CD4-positive, alpha-beta T cell treated with Interleukin-17A for 1 hour (primary cell): ENCODE measurements around the gene FAM163A.
A peak's percentile ranks its signal among the peaks of the same experiment; 100 is the strongest.
"Not testable (repeated sequence)": the region's sequence is repeated elsewhere in the genome, so short reads cannot be mapped to it uniquely, and the experiment has no call there.

ENCODE experiments used
- DNase-seq: peaks from one replicate; pipeline ENCODE4 v3.0.0-alpha.2; 2020

Gene FAM163A

GRCh38 chr1:179742717-179743678 lies at the start of gene FAM163A:
FAM163A (plus strand) TSS chr1:179743291; CDS start chr1:179813098, 69,807 bp downstream.
- DNase-seq: no peak

- DNase-seq: not testable (repeated sequence)
These were observed 48.6 kb upstream of the FAM163A start for GRCh38 chr1:179694530-179694929.

- no peak for DNase-seq
These were observed 40.0 kb upstream of the FAM163A start for GRCh38 chr1:179702946-179703539.

- peak; percentile 70 for DNase-seq
These were observed 36.7 kb upstream of the FAM163A start for GRCh38 chr1:179706339-179706941.

GRCh38 chr1:179707406-179707805 lies 35.7 kb upstream of the FAM163A start:
- no peak for DNase-seq

GRCh38 chr1:179708434-179709195 lies 34.5 kb upstream of the FAM163A start:
- no peak for DNase-seq

- DNase-seq: peak; percentile 74
These were observed 33.2 kb upstream of the FAM163A start for GRCh38 chr1:179709841-179710329.

GRCh38 chr1:179714159-179714558 lies 28.9 kb upstream of the FAM163A start:
- DNase-seq: no peak

- no peak for DNase-seq
These were observed 28.5 kb upstream of the FAM163A start for GRCh38 chr1:179714623-179715022.

GRCh38 chr1:179719272-179719671 lies 23.8 kb upstream of the FAM163A start:
- DNase-seq: no peak

- no peak for DNase-seq
These were observed 14.8 kb upstream of the FAM163A start for GRCh38 chr1:179728271-179728670.

- no peak for DNase-seq
These were observed 13.2 kb upstream of the FAM163A start for GRCh38 chr1:179729881-179730280.

GRCh38 chr1:179731643-179732042 lies 11.4 kb upstream of the FAM163A start:
- no peak for DNase-seq

GRCh38 chr1:179742291-179742690 lies 800 bp upstream of the FAM163A start:
- no peak for DNase-seq

- no peak for DNase-seq
These were observed 749 bp downstream of the FAM163A start for GRCh38 chr1:179743679-179744400.

- no peak for DNase-seq
These were observed 1.5 kb downstream of the FAM163A start for GRCh38 chr1:179744401-179745130.

GRCh38 chr1:179745131-179745611 lies 2.1 kb downstream of the FAM163A start:
- no peak for DNase-seq

GRCh38 chr1:179745743-179746142 lies 2.7 kb downstream of the FAM163A start:
- DNase-seq: no peak

GRCh38 chr1:179747611-179748010 lies 4.5 kb downstream of the FAM163A start:
- no peak for DNase-seq

GRCh38 chr1:179748772-179749171 lies 5.7 kb downstream of the FAM163A start:
- DNase-seq: no peak

GRCh38 chr1:179750630-179751029 lies 7.5 kb downstream of the FAM163A start:
- DNase-seq: no peak
